ENCODE results near the gene RHOV. TPM values are rescaled to one million over a fixed set of nuclear protein-coding genes. Genes with fewer than 3 reads are reported as not detected.
A peak's percentile ranks its signal among the peaks of the same experiment; 100 is the strongest.

RHOV gene
- total and polyA plus RNA-seq, 8 donors, result 1.2 to 87.8 (median 1.7) TPM; not detected in 1

- intact Hi-C loops (cut with DNase I; ENCODE audit: low total_unique reads), result no loop called here
- TF ChIP-seq POLR2AphosphoS5 (IDR thresholded peaks at IDR 0.05), result no peak
- TF ChIP-seq POLR2A (IDR thresholded peaks at IDR 0.05), result no peak
- no peak for TF ChIP-seq CTCF (IDR thresholded peaks at IDR 0.05)
- TF ChIP-seq EP300 (IDR thresholded peaks at IDR 0.05), result no peak
- 60 to 71% (median 68%) methylated on average over 3 to 6 of the region's 6 CpGs for WGBS, 5 donors
- no peaks in the 10 kb centered on the region for H3K36me3 ChIP-seq
- no peak for DNase-seq
- no peak overlapping the region for H3K4me3 ChIP-seq
- no peaks in the 10 kb centered on the region for H3K9me3 ChIP-seq
- peak overlapping the region in 1 of 5 donors; percentile 26 for H3K27ac ChIP-seq
- H3K4me1 ChIP-seq, result peaks cover 0 to 12% (median 0%) of the 10 kb centered on the region in 4 donors
- no peaks in the 10 kb centered on the region for H3K27me3 ChIP-seq
Observed at GRCh38 chr15:40915679-40916078, 41.6 kb upstream of the RHOV start.

GRCh38 chr15:40915116-40915661 lies 41.2 kb upstream of the RHOV start:
- TF ChIP-seq CTCF (IDR thresholded peaks at IDR 0.05) (no peak), POLR2A (IDR thresholded peaks at IDR 0.05) (no peak), EP300 (IDR thresholded peaks at IDR 0.05) (no peak), POLR2AphosphoS5 (IDR thresholded peaks at IDR 0.05) (no peak)
- no peaks in the 10 kb centered on the region for H3K9me3 ChIP-seq
- intact Hi-C loops (cut with DNase I; ENCODE audit: low total_unique reads), result no loop called here
- peak overlapping the region in 1 of 5 donors; percentile 26 for H3K27ac ChIP-seq
- H3K36me3 ChIP-seq, result no peaks in the 10 kb centered on the region
- 83 to 91% (median 88%) methylated on average over 12 of the region's 12 CpGs for WGBS, 5 donors
- DNase-seq, result no peak
- no peak overlapping the region for H3K4me3 ChIP-seq
- H3K4me1 ChIP-seq, result peaks cover 0 to 17% (median 0%) of the 10 kb centered on the region in 4 donors
- no peaks in the 10 kb centered on the region for H3K27me3 ChIP-seq

GRCh38 chr15:40914486-40914885 lies 40.5 kb upstream of the RHOV start:
- no peaks in the 10 kb centered on the region for H3K9me3 ChIP-seq
- no peak for DNase-seq
- WGBS, 5 donors, result 84 to 89% (median 84%) methylated on average over 8 of the region's 8 CpGs
- peaks cover 0 to 24% (median 3%) of the 10 kb centered on the region in 4 donors for H3K4me1 ChIP-seq
- TF ChIP-seq EP300 (IDR thresholded peaks at IDR 0.05), result no peak
- TF ChIP-seq POLR2A (IDR thresholded peaks at IDR 0.05), result no peak
- no peak for TF ChIP-seq POLR2AphosphoS5 (IDR thresholded peaks at IDR 0.05)
- TF ChIP-seq CTCF (IDR thresholded peaks at IDR 0.05), result no peak
- no peaks in the 10 kb centered on the region for H3K27me3 ChIP-seq
- H3K4me3 ChIP-seq, result no peak overlapping the region
- no peaks in the 10 kb centered on the region for H3K36me3 ChIP-seq
- intact Hi-C loops (cut with DNase I; ENCODE audit: low total_unique reads), result no loop called here
- peak overlapping the region in 1 of 5 donors; percentile 26 for H3K27ac ChIP-seq

- H3K27me3 ChIP-seq, result no peaks in the 10 kb centered on the region
- intact Hi-C loops (cut with DNase I; ENCODE audit: low total_unique reads), result no loop called here
- DNase-seq, result no peak
- no peaks in the 10 kb centered on the region for H3K9me3 ChIP-seq
- H3K4me1 ChIP-seq, result peaks cover 0 to 25% (median 3%) of the 10 kb centered on the region in 4 donors
- H3K27ac ChIP-seq, result no peak overlapping the region
- WGBS, 5 donors, result 91 to 96% (median 96%) methylated on average over 12 of the region's 12 CpGs
- H3K4me3 ChIP-seq, result no peak overlapping the region
- TF ChIP-seq CTCF (IDR thresholded peaks at IDR 0.05) (no peak), POLR2A (IDR thresholded peaks at IDR 0.05) (no peak), EP300 (IDR thresholded peaks at IDR 0.05) (no peak), POLR2AphosphoS5 (IDR thresholded peaks at IDR 0.05) (no peak)
- H3K36me3 ChIP-seq, result no peaks in the 10 kb centered on the region
Observed at GRCh38 chr15:40914013-40914412, 40.0 kb upstream of the RHOV start.

Data from stomach (tissue), 9 donors.